NOMO-1 treated with DMSO at 0.1 percent for 48 hours (cell line): ENCODE measurements around the gene RELA.
"Not testable (repeated sequence)": the region's sequence is repeated elsewhere in the genome, so short reads cannot be mapped to it uniquely, and the experiment has no call there.

Experiments
- DNase-seq: peaks from one replicate; lab custom pipeline; 2025; ENCODE audit not compliant: unreplicated experiment; lab: John Stamatoyannopoulos, UW

RELA gene

GRCh38 chr11:65649656-65650546 is 12.8 kb downstream of the RELA start:
- DNase-seq: no peak

DNA sequence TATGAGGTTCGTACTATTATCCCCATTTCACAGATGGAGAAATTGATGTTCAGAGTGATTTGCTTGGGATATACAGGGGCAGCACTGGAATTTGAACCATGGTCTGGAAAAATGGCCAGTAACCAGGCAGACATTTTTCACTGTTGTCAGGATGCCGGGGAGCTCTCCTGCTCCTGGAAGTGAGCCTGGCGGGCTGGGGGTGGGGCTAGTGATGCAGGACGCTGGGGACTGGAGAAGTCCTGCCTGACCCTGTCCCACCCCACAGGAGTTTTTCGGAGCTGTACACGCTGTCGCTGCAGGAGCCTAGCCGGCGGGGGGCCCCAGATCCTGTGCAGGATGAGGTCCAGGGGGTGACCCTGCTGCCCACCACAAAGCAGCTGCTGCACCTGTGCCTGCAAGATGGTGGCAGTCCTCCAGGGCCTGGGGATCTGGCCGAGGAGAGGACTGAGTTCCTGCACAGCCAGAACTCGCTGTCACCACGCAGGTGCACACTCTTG is 13.7 kb downstream of the RELA start:
- DNase-seq: no peak

DNA sequence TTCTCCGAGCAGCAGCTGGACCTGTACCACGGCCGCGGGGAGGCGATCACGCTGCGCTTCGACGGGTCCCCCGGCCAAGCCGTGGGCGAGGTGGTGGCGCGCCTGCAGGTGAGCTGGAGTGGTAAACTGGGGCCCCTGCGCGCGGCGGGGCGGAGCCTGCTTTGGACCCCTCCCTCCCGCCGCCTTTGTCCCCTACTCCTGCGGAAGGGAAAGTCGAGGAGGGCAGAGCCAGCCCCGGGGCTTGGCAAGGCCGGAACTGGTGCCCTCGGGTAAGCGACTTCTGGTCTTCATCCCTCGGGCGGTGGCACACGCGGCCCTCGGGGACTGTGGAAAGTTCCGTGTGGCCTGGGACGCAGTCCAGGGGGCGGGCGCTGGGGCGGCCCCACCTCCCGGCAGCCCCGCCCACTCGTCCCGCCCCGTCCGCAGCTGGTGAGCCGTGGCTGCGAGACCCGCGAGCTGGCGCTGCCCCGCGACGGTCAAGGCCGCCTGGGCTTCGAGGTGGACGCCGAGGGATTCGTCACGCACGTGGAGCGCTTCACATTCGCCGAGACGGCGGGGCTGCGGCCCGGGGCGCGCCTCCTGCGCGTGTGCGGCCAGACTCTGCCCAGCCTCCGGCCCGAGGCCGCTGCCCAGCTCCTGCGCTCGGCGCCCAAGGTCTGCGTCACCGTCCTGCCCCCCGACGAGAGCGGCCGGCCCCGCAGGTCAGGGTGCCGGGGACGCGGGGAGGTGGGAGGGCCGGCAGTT is 15.6 kb downstream of the RELA start:
- no peak for DNase-seq

GRCh38 chr11:65646288-65646957 is 16.3 kb downstream of the RELA start:
- DNase-seq: no peak

- DNase-seq: no peak
Measured at GRCh38 chr11:65645710-65646109, 17.0 kb downstream of the RELA start.

DNA sequence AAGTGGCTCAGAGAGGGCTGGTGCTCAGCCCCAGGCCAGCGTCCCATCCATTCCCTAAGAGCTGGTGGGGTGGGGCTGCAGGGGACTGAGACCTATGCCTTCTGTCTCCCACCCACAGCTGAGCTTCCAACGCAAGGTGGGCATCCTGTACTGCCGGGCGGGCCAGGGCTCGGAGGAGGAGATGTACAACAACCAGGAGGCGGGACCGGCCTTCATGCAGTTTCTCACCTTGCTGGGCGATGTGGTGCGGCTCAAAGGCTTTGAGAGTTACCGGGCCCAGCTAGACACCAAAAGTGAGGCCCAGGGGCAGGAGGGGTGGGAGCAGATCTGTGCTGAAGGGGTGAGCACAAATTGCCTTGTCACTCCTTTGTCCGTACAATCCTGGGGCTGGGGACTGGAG is 17.9 kb downstream of the RELA start:
- DNase-seq: no peak

GRCh38 chr11:65643971-65644370 is 18.7 kb downstream of the RELA start:
- DNase-seq: no peak

DNA sequence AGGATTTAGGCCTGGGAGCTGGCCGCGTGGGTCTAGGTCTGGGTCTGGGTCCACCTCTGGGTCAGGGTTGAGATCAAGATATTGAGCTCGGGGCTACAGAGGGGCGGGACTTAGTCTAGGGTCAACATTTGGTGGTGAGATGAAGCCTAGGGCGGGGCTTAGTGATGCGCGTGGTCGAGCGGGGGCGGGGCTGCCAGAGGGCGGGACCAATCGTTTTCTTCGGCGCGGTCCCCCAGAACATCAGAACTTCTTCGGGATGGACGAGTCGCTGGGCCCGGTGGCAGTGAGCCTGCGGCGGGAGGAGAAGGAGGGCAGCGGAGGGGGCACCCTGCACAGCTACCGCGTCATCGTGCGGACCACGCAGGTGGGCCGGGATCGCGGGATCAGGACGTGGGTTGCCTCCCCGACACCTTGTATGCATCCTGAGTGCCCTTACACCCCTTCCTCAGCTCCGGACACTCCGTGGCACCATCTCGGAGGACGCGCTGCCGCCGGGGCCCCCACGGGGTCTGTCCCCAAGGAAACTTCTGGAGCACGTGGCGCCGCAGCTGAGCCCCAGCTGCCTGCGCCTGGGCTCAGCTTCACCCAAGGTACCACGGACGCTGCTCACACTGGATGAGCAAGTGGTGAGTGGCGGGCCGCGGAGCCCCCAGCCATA is 20.6 kb downstream of the RELA start:
- no peak for DNase-seq

DNA sequence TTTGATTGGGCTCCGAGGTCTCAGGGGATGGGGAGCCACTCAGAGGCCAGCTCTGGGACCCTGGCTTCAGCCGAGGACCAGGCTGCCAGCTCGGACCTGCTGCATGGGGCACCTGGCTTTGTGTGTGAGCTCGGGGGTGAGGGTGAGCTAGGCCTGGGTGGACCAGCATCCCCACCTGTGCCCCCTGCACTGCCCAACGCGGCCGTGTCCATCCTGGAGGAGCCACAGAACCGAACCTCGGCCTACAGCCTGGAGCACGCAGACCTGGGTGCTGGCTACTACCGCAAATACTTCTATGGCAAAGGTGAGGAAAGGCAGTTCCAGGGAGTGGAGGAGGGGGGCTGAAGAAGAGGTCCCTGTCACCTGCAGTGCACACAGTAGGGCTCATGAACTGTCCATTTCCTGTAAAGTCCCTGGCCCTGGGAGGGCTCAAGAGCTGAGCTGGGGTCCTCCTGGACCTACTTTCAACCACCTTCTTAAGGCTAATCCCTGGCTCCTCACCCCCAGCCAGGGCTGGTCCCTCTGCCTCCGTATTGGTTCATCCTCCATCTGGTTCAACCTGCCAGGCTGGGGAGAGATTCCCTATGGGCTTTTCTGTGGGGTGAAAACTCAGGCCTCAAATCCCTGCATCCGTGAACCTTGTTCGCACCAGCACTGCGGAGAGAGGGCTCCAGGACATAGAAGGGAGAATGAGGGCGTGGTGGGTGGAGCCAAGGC is 21.3 kb downstream of the RELA start:
- no peak for DNase-seq

GRCh38 chr11:65640483-65641296 is 22.0 kb downstream of the RELA start:
- DNase-seq: peak; percentile 79

DNA sequence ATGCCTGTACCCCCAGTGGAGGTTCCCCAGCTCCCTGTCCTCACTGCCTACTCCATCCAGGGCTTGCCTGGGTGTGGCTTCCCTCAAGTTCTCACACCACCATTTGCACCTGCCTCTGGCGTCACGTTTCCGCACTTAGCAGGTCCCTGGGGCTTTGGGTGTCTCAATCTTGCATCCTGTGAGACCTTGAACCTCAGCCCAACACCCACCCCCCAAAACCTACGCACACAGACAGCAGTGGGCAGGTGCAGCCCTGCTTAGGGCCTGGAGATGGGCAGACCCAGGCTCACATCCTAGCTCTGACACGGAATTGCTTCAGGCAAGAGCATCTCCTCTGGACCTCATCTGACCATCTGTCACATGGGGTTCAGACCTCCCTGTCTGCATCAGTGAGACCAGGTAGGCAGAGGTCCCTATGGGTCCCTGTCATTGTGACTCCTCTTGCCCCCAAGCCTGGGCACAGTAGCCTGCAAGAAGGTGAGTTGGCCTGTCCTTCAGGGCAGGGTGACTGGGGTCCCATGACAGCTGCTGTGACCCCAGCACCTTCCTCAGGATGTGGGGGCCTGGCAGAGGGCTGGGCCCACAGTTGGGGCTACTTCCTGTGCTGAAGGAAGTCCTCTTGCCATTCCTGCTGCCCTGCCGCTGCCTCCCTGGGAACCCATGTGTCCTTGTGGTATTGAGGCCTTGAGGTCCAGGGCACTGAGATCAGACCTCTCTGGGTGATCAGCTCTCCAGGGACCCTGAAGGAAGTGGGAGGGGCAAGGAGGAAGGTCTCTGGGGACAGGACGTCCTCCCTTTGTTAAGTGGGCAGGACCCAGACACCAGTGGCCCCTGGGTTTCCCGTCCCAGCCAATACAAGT is 22.9 kb downstream of the RELA start:
- DNase-seq: peak; percentile 28

- not testable (repeated sequence) for DNase-seq
Measured at GRCh38 chr11:65639228-65639597, 23.5 kb downstream of the RELA start.

DNA sequence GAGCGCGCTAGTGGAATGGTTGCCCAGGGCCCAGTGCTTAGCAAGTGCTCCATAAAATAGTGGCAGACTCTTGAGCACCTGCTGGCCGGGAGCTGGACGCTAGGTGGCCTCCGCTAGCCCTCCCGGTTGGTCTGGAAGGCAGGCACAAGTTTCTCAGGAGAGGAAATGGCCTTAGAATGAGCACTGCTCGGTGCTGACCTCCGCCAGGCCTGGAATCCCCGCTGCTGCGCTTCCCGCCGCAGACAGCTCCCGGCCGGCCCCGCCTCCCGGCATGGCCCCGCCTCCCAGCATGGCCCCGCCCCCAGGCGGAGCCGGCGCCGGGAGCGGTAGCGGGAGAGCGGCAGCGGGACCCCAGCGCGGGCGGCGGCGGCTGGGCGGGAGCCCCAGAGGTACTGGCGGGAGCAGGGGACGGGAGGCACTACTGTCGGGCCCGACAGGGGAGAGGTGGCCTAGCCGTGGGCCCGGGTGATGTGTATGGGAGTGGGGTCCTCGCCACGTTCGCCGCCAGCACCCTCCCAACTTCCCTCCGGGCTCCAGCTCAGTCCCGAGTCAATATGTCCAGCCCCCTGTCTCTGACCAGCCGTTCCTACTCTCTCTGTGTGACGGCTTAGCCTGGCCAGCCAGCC is 24.8 kb downstream of the RELA start, which contains the start of gene SIPA1:
TSS of gene SIPA1 (plus strand) at position 308 of the 626 bp plus-strand sequence. CDS start 2,821 bp downstream, outside the sequence.
- DNase-seq: peak; percentile 39

- DNase-seq: no peak
Measured at GRCh38 chr11:65637032-65637557, 25.6 kb downstream of the RELA start.

DNA sequence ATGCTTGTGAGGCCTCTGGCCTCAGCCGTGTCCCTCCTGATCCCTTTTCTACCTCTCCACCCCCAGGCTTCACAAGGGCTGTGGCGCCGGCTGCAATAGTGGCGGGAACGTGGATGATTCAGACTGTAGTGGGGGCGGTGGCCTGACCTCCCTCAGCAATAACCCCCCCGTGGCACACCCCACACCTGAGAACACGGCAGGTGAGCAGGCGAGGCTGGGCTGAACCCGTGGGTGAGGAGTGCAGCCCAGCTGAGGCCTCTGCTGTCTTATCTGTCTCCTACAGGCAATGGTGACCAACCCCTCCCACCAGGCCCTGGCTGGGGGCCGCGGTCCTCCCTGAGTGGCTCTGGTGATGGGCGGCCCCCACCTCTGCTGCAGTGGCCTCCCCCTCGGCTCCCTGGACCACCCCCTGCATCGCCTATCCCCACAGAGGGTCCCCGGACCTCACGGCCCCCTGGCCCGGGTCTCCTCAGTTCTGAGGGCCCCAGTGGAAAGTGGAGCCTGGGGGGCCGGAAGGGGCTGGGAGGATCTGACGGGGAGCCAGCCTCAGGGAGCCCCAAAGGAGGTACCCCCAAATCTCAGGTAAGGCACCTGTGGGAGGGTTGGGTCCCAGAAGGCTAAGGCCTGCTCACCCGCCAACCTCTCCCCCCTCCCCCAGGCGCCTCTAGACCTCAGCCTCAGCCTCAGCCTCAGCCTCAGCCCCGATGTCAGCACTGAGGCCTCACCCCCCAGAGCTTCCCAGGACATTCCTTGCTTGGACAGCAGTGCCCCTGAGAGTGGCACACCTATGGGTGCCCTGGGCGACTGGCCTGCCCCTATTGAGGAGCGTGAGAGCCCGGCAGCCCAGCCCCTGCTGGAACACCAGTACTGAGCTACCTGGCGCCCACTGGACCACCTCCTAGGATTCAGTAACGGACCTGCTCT is 26.3 kb downstream of the RELA start:
- no peak for DNase-seq

DNA sequence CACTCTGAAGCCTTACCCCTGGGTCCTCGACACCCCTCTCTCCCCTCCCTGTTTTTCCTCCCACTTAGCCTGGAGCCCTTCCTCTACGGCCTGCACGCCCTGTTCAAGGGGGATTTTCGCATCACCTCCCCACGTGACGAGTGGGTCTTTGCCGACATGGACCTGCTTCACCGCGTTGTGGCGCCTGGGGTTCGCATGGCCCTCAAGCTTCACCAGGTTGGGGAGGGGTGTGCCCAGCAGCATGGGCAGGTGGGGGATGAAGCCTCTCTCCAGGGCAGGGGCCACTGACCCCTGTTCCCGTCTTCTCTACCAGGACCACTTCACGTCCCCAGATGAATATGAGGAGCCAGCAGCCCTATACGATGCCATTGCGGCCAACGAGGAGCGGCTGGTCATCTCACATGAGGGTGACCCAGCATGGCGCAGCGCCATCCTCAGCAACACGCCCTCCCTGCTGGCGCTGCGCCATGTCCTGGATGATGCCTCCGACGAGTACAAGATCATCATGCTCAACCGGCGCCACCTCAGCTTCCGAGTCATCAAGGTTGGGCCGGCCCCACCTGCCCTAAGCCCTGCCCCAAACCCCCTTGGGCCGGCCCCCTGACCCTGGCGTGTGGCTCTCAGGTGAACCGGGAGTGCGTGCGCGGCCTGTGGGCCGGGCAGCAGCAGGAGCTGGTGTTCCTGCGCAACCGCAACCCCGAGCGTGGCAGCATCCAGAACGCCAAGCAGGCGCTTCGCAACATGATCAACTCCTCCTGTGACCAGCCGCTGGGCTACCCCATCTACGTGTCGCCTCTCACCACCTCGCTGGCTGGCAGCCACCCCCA is 27.6 kb downstream of the RELA start:
- no peak for DNase-seq
